ENCODE measurements around the gene HBEGF.

Gene HBEGF

DNA sequence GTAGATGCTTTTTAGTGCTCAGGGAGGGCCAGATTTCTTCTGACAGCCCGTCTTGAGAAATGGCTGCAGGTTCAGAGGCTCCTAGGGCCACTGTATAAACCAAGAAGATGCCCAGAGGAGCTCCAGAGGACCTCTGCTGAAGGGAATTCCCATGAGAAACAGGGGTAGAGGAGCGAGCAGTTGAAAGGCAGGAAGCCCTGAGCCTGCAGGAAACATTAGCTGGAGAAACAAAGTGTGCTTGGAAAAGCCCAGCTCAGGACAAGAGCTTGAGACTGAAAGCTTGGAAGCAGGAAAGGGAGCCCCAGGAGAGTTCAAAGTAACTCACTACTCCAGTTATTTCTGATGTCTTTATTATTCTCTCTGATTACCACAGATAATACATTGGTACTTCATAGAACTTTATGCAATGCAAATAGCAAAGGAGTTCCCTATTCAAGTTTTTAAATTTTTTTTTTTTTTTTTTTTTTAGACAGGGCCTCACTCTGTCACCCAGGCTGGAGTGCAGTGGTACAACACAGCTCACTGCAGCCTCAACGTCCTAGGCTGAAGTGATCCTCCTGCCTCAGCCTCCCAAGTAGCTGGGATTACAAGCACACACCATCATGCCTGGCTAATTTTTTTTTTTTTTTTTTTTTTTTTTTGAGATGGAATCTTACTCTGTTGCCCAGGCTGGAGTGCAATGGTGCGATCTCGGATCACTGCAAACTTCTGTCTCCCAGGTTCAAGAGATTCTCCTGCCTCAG is 16.5 kb downstream of the HBEGF start:
- Histone ChIP-seq H3K9me2 (ENCODE audit: low read depth, low read length) (no peaks in the 10 kb centered on the region), H4K20me1 (ENCODE audit: insufficient read depth, low read length) (no peaks in the 10 kb centered on the region), H3K4me2 (ENCODE audit: low read length) (no peak overlapping the region), H2AFZ (ENCODE audit: low read length) (no peak overlapping the region), H3K27ac (ENCODE audit: low read depth, low read length, poor library complexity, severe bottlenecking) (no peak overlapping the region), H3K27me3 (ENCODE audit: insufficient read depth, low read length) (no peaks in the 10 kb centered on the region), H3K9ac (ENCODE audit: low read length) (no peak overlapping the region), H3K9me3 (ENCODE audit: low read length) (no peaks in the 10 kb centered on the region), H3K36me3 (ENCODE audit: insufficient read depth, low read length) (peaks cover 24% of the 10 kb centered on the region), H3K79me2 (ENCODE audit: insufficient read depth, low read length) (no peaks in the 10 kb centered on the region), H3K4me3 (ENCODE audit: low read depth, low read length, poor library complexity, severe bottlenecking) (no peak overlapping the region), H3F3A (ENCODE audit: insufficient read depth, low read length) (no peaks in the 10 kb centered on the region; the same call in 1 of the 2 replicates), H3K4me1 (ENCODE audit: insufficient read depth, low read length, severe bottlenecking) (no peaks in the 10 kb centered on the region)
- TF ChIP-seq EZH2 (IDR thresholded peaks at IDR 0.05; ENCODE audit: borderline replicate concordance, low read length) = no peak
- TF ChIP-seq, protein P1, sequence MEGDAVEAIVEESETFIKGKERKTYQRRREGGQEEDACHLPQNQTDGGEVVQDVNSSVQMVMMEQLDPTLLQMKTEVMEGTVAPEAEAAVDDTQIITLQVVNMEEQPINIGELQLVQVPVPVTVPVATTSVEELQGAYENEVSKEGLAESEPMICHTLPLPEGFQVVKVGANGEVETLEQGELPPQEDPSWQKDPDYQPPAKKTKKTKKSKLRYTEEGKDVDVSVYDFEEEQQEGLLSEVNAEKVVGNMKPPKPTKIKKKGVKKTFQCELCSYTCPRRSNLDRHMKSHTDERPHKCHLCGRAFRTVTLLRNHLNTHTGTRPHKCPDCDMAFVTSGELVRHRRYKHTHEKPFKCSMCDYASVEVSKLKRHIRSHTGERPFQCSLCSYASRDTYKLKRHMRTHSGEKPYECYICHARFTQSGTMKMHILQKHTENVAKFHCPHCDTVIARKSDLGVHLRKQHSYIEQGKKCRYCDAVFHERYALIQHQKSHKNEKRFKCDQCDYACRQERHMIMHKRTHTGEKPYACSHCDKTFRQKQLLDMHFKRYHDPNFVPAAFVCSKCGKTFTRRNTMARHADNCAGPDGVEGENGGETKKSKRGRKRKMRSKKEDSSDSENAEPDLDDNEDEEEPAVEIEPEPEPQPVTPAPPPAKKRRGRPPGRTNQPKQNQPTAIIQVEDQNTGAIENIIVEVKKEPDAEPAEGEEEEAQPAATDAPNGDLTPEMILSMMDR (IDR thresholded peaks at IDR 0.05; ENCODE audit: low read length) = no peak

- H3K36me3 ChIP-seq (ENCODE audit: insufficient read depth, low read length) = peaks cover 11% of the 10 kb centered on the region
- no peaks in the 10 kb centered on the region for H3K27me3 ChIP-seq (ENCODE audit: insufficient read depth, low read length)
- H3K27ac ChIP-seq (ENCODE audit: low read depth, low read length, poor library complexity, severe bottlenecking) = no peak overlapping the region
- no peak overlapping the region for H3K9ac ChIP-seq (ENCODE audit: low read length)
- H3K4me2 ChIP-seq (ENCODE audit: low read length) = no peak overlapping the region
- no peaks in the 10 kb centered on the region for H3K9me2 ChIP-seq (ENCODE audit: low read depth, low read length)
- H2AFZ ChIP-seq (ENCODE audit: low read length) = no peak overlapping the region
- H4K20me1 ChIP-seq (ENCODE audit: insufficient read depth, low read length) = no peaks in the 10 kb centered on the region
- H3K4me3 ChIP-seq (ENCODE audit: low read depth, low read length, poor library complexity, severe bottlenecking) = no peak overlapping the region
- TF ChIP-seq, protein P1 (IDR thresholded peaks at IDR 0.05; ENCODE audit: low read length) = no peak
- TF ChIP-seq EZH2 (IDR thresholded peaks at IDR 0.05; ENCODE audit: borderline replicate concordance, low read length) = no peak
- H3K79me2 ChIP-seq (ENCODE audit: insufficient read depth, low read length) = no peaks in the 10 kb centered on the region
- H3K9me3 ChIP-seq (ENCODE audit: low read length) = no peaks in the 10 kb centered on the region
- H3F3A ChIP-seq (ENCODE audit: insufficient read depth, low read length) = no peaks in the 10 kb centered on the region; the same call in 1 of the 2 replicates
- H3K4me1 ChIP-seq (ENCODE audit: insufficient read depth, low read length, severe bottlenecking) = no peaks in the 10 kb centered on the region
Observed at GRCh38 chr5:140328036-140328764, 18.2 kb downstream of the HBEGF start.

GRCh38 chr5:140327589-140327988 is 18.8 kb downstream of the HBEGF start:
- no peak overlapping the region for H3K4me2 ChIP-seq (ENCODE audit: low read length)

More at GRCh38 chr5:140327589-140327988, 18.8 kb downstream of the HBEGF start:
- Histone ChIP-seq H3F3A (ENCODE audit: insufficient read depth, low read length) (no peaks in the 10 kb centered on the region; the same call in 1 of the 2 replicates), H3K4me1 (ENCODE audit: insufficient read depth, low read length, severe bottlenecking) (no peaks in the 10 kb centered on the region), H3K27ac (ENCODE audit: low read depth, low read length, poor library complexity, severe bottlenecking) (no peak overlapping the region), H4K20me1 (ENCODE audit: insufficient read depth, low read length) (no peaks in the 10 kb centered on the region), H3K27me3 (ENCODE audit: insufficient read depth, low read length) (no peaks in the 10 kb centered on the region), H3K4me3 (ENCODE audit: low read depth, low read length, poor library complexity, severe bottlenecking) (no peak overlapping the region), H3K9me2 (ENCODE audit: low read depth, low read length) (no peaks in the 10 kb centered on the region), H3K79me2 (ENCODE audit: insufficient read depth, low read length) (no peaks in the 10 kb centered on the region), H3K9ac (ENCODE audit: low read length) (no peak overlapping the region), H3K36me3 (ENCODE audit: insufficient read depth, low read length) (peaks cover 4% of the 10 kb centered on the region; the same call in 1 of the 2 replicates), H2AFZ (ENCODE audit: low read length) (no peak overlapping the region), H3K9me3 (ENCODE audit: low read length) (no peaks in the 10 kb centered on the region)
- no peak for TF ChIP-seq EZH2 (IDR thresholded peaks at IDR 0.05; ENCODE audit: borderline replicate concordance, low read length)
- TF ChIP-seq, protein P1 (IDR thresholded peaks at IDR 0.05; ENCODE audit: low read length) = no peak
